Brain microvascular endothelial cell (primary cell): ENCODE data around the gene ZCCHC17.

ENCODE experiments used
- DNase-seq: peaks from one replicate; pipeline ENCODE4 v3.0.0-alpha.2; 2020
- H3K27ac ChIP-seq: fragments of 250-450 bp; sonication (Bioruptor Pico); 2 replicates; pipeline ENCODE4 v1.5.1; 2020; ENCODE audit warnings: mild to moderate bottlenecking, moderate library complexity
- H3K27me3 ChIP-seq: fragments of 250-450 bp; sonication (Bioruptor Pico); replicated peaks from 2 replicates; pipeline ENCODE4 v1.5.1; 2020; ENCODE audit warnings: mild to moderate bottlenecking
- H3K36me3 ChIP-seq: fragments of 250-450 bp; sonication (Bioruptor Pico); replicated peaks from 2 replicates; pipeline ENCODE4 v1.5.1; 2020; ENCODE audit warnings: mild to moderate bottlenecking
- H3K4me3 ChIP-seq: 2 replicates; pipeline ENCODE4 v1.5.1; 2011; ENCODE audit warnings: low read depth, mild to moderate bottlenecking, control low read depth, low read length, moderate library complexity
- in situ Hi-C: cut with HindIII; loops from 2 replicates; pipeline ENCODE4 v1.10.0; 2017; ENCODE audit warnings: low sequenced_read_pairs, low pct_ligation_motif_present
- TF ChIP-seq, protein P1 (sequence below): IDR thresholded peaks from 2 replicates; pipeline ENCODE4 v1.5.1; 2011; ENCODE audit warnings: low read depth, mild to moderate bottlenecking, moderate library complexity, low read length, control low read depth, inconsistent platforms; ENCODE audit errors: missing control alignments

The ZCCHC17 gene

DNA sequence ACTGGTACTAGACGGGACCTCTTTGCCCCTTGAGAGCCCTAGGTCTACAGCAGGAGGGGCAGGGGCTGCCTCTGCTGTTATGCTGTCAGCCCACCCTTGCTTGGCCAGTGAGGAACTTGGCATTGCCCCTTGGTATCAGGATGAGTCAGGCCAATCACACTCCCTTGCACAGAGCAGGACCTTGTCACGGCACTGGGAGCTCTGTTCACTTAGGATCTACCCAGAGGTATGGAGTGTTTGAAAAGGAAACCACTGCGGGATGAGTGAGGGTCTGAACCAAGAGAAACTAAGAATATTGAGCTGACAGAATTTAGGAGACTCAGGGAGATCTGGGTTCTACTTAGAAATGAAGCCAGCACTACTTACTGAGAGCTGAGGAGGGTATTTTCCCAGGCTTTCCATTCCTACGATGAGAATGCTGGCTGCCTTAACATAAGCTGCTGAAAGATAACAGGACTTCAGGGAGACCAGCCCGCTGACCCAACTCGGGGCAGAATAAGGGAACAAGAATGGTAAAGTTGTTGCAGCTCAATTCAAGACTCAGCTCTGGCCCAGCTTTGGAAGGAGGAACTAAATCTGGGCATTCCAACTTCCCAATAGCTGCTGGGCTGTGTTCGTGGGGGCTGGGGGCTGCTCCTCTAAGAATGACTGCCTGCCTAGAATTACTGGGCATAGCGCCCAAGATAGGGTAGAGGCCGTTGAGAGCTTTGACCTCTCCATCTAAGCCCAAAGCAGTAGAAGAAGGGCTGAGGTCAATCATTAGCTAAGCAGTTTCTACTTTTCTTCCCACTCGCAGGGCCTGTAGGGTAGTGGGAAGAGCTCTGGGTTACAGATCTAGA is 74.5 kb downstream of the ZCCHC17 start:
- H3K36me3 ChIP-seq = peaks cover 10% of the 10 kb centered on the region
- H3K27ac ChIP-seq = no peak overlapping the region
- no peak overlapping the region for H3K4me3 ChIP-seq
- TF ChIP-seq, protein P1, sequence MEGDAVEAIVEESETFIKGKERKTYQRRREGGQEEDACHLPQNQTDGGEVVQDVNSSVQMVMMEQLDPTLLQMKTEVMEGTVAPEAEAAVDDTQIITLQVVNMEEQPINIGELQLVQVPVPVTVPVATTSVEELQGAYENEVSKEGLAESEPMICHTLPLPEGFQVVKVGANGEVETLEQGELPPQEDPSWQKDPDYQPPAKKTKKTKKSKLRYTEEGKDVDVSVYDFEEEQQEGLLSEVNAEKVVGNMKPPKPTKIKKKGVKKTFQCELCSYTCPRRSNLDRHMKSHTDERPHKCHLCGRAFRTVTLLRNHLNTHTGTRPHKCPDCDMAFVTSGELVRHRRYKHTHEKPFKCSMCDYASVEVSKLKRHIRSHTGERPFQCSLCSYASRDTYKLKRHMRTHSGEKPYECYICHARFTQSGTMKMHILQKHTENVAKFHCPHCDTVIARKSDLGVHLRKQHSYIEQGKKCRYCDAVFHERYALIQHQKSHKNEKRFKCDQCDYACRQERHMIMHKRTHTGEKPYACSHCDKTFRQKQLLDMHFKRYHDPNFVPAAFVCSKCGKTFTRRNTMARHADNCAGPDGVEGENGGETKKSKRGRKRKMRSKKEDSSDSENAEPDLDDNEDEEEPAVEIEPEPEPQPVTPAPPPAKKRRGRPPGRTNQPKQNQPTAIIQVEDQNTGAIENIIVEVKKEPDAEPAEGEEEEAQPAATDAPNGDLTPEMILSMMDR = no peak
- H3K27me3 ChIP-seq = no peaks in the 10 kb centered on the region
- DNase-seq = no peak
- in situ Hi-C loops = no loop called here

DNA sequence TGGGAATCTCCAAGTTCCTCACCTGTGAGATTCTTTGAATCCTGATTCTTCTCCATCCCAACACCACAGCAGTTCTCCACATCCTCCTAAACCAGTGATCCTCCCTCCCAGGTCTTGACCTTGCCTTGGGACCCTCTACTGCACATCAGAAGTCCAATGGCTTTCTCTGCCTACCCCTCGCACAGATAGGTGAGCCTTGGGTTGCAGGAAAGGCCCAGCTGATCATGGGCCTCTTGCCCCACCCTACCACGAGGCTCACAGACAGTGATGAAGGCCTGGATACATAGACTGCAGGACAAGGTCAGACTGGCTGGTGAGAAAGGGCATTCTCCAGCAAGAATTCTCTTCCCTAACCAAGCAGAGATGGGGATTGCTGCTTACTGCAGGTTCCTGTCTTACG is 75.2 kb downstream of the ZCCHC17 start:
- Histone ChIP-seq H3K27ac (no peak overlapping the region), H3K4me3 (peak overlapping the region; percentile 47), H3K36me3 (peaks cover 6% of the 10 kb centered on the region), H3K27me3 (no peaks in the 10 kb centered on the region)
- DNase-seq = no peak
- in situ Hi-C loops = no loop called here
- TF ChIP-seq, protein P1 = no peak

DNA sequence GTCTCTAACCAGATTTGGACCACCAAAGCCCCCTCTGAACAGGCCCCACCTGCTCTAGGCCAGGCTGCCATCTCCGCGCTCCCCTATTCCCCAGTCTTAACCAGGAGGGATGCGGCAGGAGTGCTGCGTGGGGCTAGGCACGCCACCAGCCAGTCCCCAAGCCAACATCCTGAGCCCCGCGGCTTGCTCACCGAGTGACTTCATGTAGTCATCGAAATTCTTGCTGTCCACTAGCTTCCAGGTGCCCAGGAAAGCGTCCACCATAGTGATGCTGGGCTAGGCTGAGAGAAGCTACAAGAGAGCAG is 75.9 kb downstream of the ZCCHC17 start:
- no peaks in the 10 kb centered on the region for H3K27me3 ChIP-seq
- H3K36me3 ChIP-seq = no peaks in the 10 kb centered on the region
- peak overlapping the region; percentile 47 for H3K4me3 ChIP-seq
- TF ChIP-seq, protein P1 = no peak
- no peak overlapping the region for H3K27ac ChIP-seq
- no peak for DNase-seq
- in situ Hi-C loops = no loop called here

DNA sequence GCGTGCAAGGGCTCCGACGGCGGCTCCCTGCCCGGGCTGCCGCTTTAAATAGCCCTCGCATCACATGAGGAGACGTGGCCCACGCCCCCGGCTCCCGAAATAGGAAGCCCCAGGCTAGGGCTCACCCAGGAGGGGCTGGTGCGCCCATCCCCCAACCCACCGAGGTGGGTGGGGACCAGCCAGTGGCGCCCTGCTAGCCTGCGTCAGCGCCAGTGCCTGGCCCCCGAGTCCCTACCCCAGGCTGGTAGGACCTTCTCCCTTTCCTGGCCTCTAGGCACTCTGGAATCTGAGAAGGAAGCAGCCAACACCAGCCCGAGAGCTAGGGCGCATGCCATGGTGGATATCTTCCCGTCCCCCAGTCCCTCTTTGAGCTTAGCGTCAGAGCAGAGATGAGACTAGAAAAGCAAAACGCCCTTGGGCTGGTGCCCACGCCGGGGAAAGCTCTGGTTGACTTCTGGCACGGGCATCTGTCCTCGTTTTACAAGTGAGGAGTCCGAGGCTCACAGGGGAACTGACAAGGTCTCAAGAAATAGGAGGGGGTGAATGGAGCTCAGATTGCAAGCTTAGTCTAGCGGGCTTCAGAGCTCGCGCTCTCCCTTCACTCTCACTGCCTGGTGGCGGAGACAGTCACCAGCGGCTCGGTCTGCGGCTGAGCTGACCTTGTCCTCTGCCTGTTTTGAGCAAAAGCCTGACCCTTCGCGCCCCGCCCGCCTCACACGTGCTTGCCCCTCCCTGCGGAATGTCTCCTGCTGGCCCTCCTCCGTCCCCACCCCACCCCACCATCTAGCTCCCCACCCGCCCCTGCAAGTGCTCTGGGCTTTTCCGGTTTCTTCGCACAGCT is 76.4 kb downstream of the ZCCHC17 start, which contains the start of gene FABP3:
FABP3 (minus strand) TSS at position 21 of the 841 bp plus-strand sequence. CDS start 62 bp downstream, outside the sequence.
- H3K36me3 ChIP-seq = no peaks in the 10 kb centered on the region
- TF ChIP-seq, protein P1 = peak; percentile 7
- peak; percentile 50 for DNase-seq
- H3K4me3 ChIP-seq = peak within 1 kb of the TSS; percentile 47
- peak within 1 kb of the TSS; percentile 33 for H3K27ac ChIP-seq
- in situ Hi-C loops = no loop called here
- H3K27me3 ChIP-seq = no peaks in the 10 kb centered on the region

DNA sequence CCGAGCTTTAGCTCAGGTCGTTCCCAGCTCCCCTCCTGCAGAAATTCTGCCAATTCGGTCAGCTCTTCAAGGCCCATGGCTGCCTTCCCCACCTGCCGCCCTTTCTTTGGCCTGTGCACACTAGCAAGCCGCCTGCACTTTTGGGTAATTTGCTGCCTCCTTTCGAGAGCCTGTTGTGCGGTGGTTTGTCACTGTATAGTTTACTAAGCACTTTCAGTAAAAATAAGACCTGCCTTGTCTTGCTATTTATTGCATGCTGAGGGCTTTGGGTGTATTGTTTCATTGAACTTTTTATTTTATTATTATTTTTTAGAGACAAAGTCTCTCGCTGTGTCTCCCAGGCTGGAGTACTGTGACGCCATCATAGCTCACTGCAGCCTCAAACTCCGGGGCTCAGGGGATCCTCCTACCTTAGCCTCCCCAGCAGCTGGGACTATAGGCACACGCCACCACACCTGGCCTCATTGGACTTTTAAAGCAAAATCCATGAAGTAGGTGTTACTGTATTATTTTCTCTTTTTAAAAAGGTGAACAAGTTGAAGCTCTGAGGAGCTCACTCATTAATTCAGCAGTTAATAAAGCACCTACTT is 77.2 kb downstream of the ZCCHC17 start:
- Histone ChIP-seq H3K4me3 (no peak overlapping the region), H3K36me3 (no peaks in the 10 kb centered on the region), H3K27ac (no peak overlapping the region), H3K27me3 (no peaks in the 10 kb centered on the region)
- TF ChIP-seq, protein P1 = no peak
- in situ Hi-C loops = no loop called here
- no peak for DNase-seq
